ENCODE results near the gene NF1. TPM values are rescaled to one million over a fixed set of nuclear protein-coding genes. Genes with fewer than 3 reads are reported as not detected.

NF1 gene
- total and polyA plus RNA-seq, 2 donors (not counting 1 experiment from before 2014, with no cell fraction given), result 10.8 to 27.7 TPM

GRCh38 chr17:31415640-31416502 is 321.1 kb downstream of the NF1 start:
- Histone ChIP-seq H3K36me3 (replicated peaks in 1 of 2; ENCODE audit: control extremely low read depth in 1 of 2, control insufficient read depth in 1 of 2, extremely low read depth in 1 of 2, insufficient read depth in 2 of 2, low read length in 1 of 2) (no peaks in the 10 kb centered on the region), H3K9me3 (ENCODE audit: control extremely low read depth in 1 of 3, control insufficient read depth in 2 of 3, insufficient read depth in 1 of 3, low read length in 2 of 3) (peaks cover 0 to 4% (median 0%) of the 10 kb centered on the region in 3 donors), H3K4me3 (ENCODE audit: control extremely low read depth in 1 of 5, extremely low read depth in 1 of 5, insufficient read depth in 1 of 5, low read depth in 2 of 5, low read length in 4 of 5) (no peak overlapping the region), H3K4me1 (ENCODE audit: control insufficient read depth in 2 of 2, insufficient read depth in 2 of 2, low read length in 2 of 2) (peaks cover 9% of the 10 kb centered on the region in 2 donors), H3K79me2 (ENCODE audit: control insufficient read depth, insufficient read depth, low read length) (no peaks in the 10 kb centered on the region), H3K9ac (ENCODE audit: low read length) (no peak overlapping the region), H4K20me1 (ENCODE audit: control insufficient read depth, insufficient read depth, low read length, poor library complexity, severe bottlenecking) (no peaks in the 10 kb centered on the region), H3K4me2 (replicated peaks; ENCODE audit: low read depth, low read length, poor library complexity, severe bottlenecking) (peak overlapping the region; percentile 17), H3K27ac (ENCODE audit: low read length in 2 of 2) (no peak overlapping the region), H2AFZ (ENCODE audit: insufficient read depth, low read depth, low read length, poor library complexity, severe bottlenecking) (no peak overlapping the region), H3K27me3 (replicated peaks in 1 of 4; ENCODE audit: control extremely low read depth in 1 of 4, control insufficient read depth in 3 of 4, insufficient read depth in 4 of 4, low read length in 3 of 4) (no peaks in the 10 kb centered on the region)
- Mint-ChIP-seq H3K4me1 (peaks cover 10% of the 10 kb centered on the region), H3K27me3 (peaks cover 5% of the 10 kb centered on the region), H3K27ac (no peak overlapping the region), H3K9me3 (ENCODE audit: insufficient read depth) (no peaks in the 10 kb centered on the region), H3K4me3 (no peak overlapping the region)
- intact Hi-C loops (cut with micrococcal nuclease), result no loop called here
- 90% methylated on average over 15 of the region's 22 CpGs for WGBS (ENCODE audit: insufficient coverage)
- TF ChIP-seq EZH2 (IDR thresholded peaks at IDR 0.05; ENCODE audit: borderline replicate concordance, insufficient read depth, low read depth, low read length, poor library complexity, severe bottlenecking) (no peak), CTCF (IDR thresholded peaks at IDR 0.05) (no peak)
- no peak for DNase-seq
- ATAC-seq (ENCODE audit: low read depth), result no peak
- CTCF ChIA-PET, result interaction anchor here (1.7 kb wide), 1 partner anchor 24 kb away, joined by 6 read pairs; no protein-coding TSS in a partner anchor
- POLR2A ChIA-PET, result interaction anchor here (0.6 kb wide), 1 partner anchor 126 kb away, joined by 11 read pairs; no protein-coding TSS in a partner anchor

DNA sequence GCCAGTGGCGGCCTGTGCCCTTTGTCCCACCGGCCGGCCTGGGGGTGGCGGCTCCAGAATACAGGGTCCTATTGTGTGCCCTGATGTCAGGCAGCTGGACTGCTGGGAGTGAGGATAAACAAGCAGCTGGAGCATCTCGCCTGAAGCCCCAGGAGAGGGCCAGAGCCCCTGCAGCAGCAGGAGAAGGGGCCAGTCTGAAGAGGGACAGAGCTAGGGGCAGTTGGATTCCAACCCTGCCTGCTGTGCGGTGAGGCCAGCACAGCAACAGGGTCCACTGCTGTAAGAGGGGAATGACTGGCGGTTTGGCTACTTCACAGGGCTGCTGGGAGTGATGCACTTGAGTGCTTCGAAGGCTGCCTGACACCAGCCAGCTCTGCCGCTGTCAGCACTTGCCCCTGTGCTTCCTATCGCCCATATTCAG is 321.7 kb downstream of the NF1 start:
- peaks cover 0 to 8% (median 0%) of the 10 kb centered on the region in 3 donors for H3K9me3 ChIP-seq (ENCODE audit: control extremely low read depth in 1 of 3, control insufficient read depth in 2 of 3, insufficient read depth in 1 of 3, low read length in 2 of 3)
- peaks cover 9% of the 10 kb centered on the region in 2 donors for H3K4me1 ChIP-seq (ENCODE audit: control insufficient read depth in 2 of 2, insufficient read depth in 2 of 2, low read length in 2 of 2)
- H3K27me3 ChIP-seq (replicated peaks in 1 of 4; ENCODE audit: control extremely low read depth in 1 of 4, control insufficient read depth in 3 of 4, insufficient read depth in 4 of 4, low read length in 3 of 4), result no peaks in the 10 kb centered on the region
- DNase-seq (no peak), ATAC-seq (ENCODE audit: low read depth) (no peak)
- no peak overlapping the region for H3K27ac ChIP-seq (ENCODE audit: low read length in 2 of 2)
- no peak overlapping the region for H3K4me3 ChIP-seq (ENCODE audit: control extremely low read depth in 1 of 5, extremely low read depth in 1 of 5, insufficient read depth in 1 of 5, low read depth in 2 of 5, low read length in 4 of 5)
- H3K27me3 Mint-ChIP-seq, result peaks cover 5% of the 10 kb centered on the region
- H3K27ac Mint-ChIP-seq, result no peak overlapping the region
- ChIA-PET POLR2A (no interaction called here), CTCF (no interaction called here)
- 87% methylated on average over 10 of the region's 10 CpGs for WGBS (ENCODE audit: insufficient coverage)
- TF ChIP-seq EZH2 (IDR thresholded peaks at IDR 0.05; ENCODE audit: borderline replicate concordance, insufficient read depth, low read depth, low read length, poor library complexity, severe bottlenecking), result no peak
- TF ChIP-seq CTCF (IDR thresholded peaks at IDR 0.05), result no peak
- no peaks in the 10 kb centered on the region for H3K79me2 ChIP-seq (ENCODE audit: control insufficient read depth, insufficient read depth, low read length)
- no peak overlapping the region for H2AFZ ChIP-seq (ENCODE audit: insufficient read depth, low read depth, low read length, poor library complexity, severe bottlenecking)
- no peaks in the 10 kb centered on the region for H3K9me3 Mint-ChIP-seq (ENCODE audit: insufficient read depth)
- H3K4me2 ChIP-seq (replicated peaks; ENCODE audit: low read depth, low read length, poor library complexity, severe bottlenecking), result no peak overlapping the region
- H3K4me1 Mint-ChIP-seq, result peaks cover 10% of the 10 kb centered on the region
- H4K20me1 ChIP-seq (ENCODE audit: control insufficient read depth, insufficient read depth, low read length, poor library complexity, severe bottlenecking), result no peaks in the 10 kb centered on the region
- H3K9ac ChIP-seq (ENCODE audit: low read length), result no peak overlapping the region
- no peak overlapping the region for H3K4me3 Mint-ChIP-seq
- intact Hi-C loops (cut with micrococcal nuclease), result no loop called here
- H3K36me3 ChIP-seq (replicated peaks in 1 of 2; ENCODE audit: control extremely low read depth in 1 of 2, control insufficient read depth in 1 of 2, extremely low read depth in 1 of 2, insufficient read depth in 2 of 2, low read length in 1 of 2), result no peaks in the 10 kb centered on the region
